A549 (cell line): ENCODE results near the gene FAM120C. TPM values are rescaled to one million over a fixed set of nuclear protein-coding genes. Genes with fewer than 3 reads are reported as not detected.

ENCODE experiments used
- ATAC-seq, 2 experiments: fragments of 200-7000 bp in 1 of 2; fragments of >200 bp in 1 of 2; cut with Nextera tagmentation in 1 of 2; cut with Tn5 transposase in 1 of 2; 3 replicates each; pipeline versions ENCODE4 v1.8.0 to v1.9.1; 2018 to 2020; ENCODE audit warnings: mild to moderate bottlenecking in 1 of 2, moderate library complexity in 1 of 2
- CTCF ChIA-PET: fragments of 300-600 bp; sonication (Branson Sonifier 250); formaldehyde crosslinking; extraction: SDS; loops from one replicate; lab custom pipeline; 2021; ENCODE audit warnings: antibody characterized with exemption, inconsistent platforms; lab: Yijun Ruan, JAX
- POLR2A ChIA-PET: fragments of 350-600 bp; formaldehyde crosslinking; extraction: SDS; loops from one replicate; lab custom pipeline; 2021; ENCODE audit warnings: antibody characterized with exemption, inconsistent platforms; lab: Yijun Ruan, JAX
- DNase-seq, 2 experiments: peaks; one replicate each; pipeline versions ENCODE4 v3.0.0 to v3.0.0-alpha.2; 2011 to 2016; ENCODE audit warnings: low read depth in 1 of 2, low spot score in 1 of 2
- FAIRE-seq: peaks from 2 replicates; lab custom pipeline; 2011; peaks lifted over from hg19 to GRCh38; lab: Jason Lieb, UNC
- H3K27ac ChIP-seq, 2 experiments: fragments of >200 bp; sonication (Bioruptor Twin); formaldehyde crosslinking; 3 replicates each; pipeline ENCODE4 v1.5.1; 2016 to 2017
- H3K4me1 ChIP-seq: fragments of >200 bp; sonication (Bioruptor Twin); formaldehyde crosslinking; 3 replicates; pipeline ENCODE4 v1.6.1; 2016
- H3K4me2 ChIP-seq: fragments of >200 bp; sonication (Bioruptor Twin); formaldehyde crosslinking; 3 replicates; pipeline ENCODE4 v1.6.1; 2016
- H3K4me3 ChIP-seq: fragments of >200 bp; sonication (Bioruptor Twin); formaldehyde crosslinking; 3 replicates; pipeline ENCODE4 v1.5.1; 2016
- H3K9me3 ChIP-seq: fragments of >200 bp; sonication (Bioruptor Twin); formaldehyde crosslinking; 3 replicates; pipeline ENCODE4 v1.6.1; 2016
- ATOH8 ChIP-seq: fragments of 250-450 bp; sonication (Bioruptor Pico); IDR thresholded peaks from 2 replicates; pipeline ENCODE4 v1.5.0; 2020; ENCODE audit warnings: low read depth, mild to moderate bottlenecking, moderate library complexity
- BHLHE40 ChIP-seq: IDR thresholded peaks from 2 replicates; pipeline ENCODE4 v1.6.1; 2012; ENCODE audit warnings: low read depth, low read length, inconsistent platforms
- CTCF ChIP-seq: fragments of >200 bp; sonication (Bioruptor Twin); formaldehyde crosslinking; IDR thresholded peaks from 3 replicates; pipeline ENCODE4 v1.5.1; 2016
- FOXS1 ChIP-seq: fragments of 250-450 bp; sonication (Bioruptor Pico); IDR thresholded peaks from 2 replicates; pipeline ENCODE4 v1.5.0; 2020; ENCODE audit warnings: mild to moderate bottlenecking, moderate library complexity
- HES2 ChIP-seq: fragments of >200 bp; sonication (Bioruptor Twin); formaldehyde crosslinking; IDR thresholded peaks from 2 replicates; pipeline ENCODE4 v1.6.1; 2016
- JUN ChIP-seq, 2 experiments: fragments of >200 bp; sonication (Bioruptor Twin); formaldehyde crosslinking; IDR thresholded peaks; 2 replicates in 1 of 2; 3 replicates in 1 of 2; pipeline ENCODE4 v1.6.1; 2016 to 2017
- KDM1A ChIP-seq: fragments of 200-600 bp; sonication (generic); IDR thresholded peaks from 2 replicates; pipeline ENCODE4 v1.6.1; 2016; ENCODE audit warnings: low read depth, mild to moderate bottlenecking
- MAX ChIP-seq: IDR thresholded peaks from 2 replicates; pipeline ENCODE4 v1.6.1; 2012
- NPAS2 ChIP-seq: fragments of 250-450 bp; sonication (Bioruptor Pico); IDR thresholded peaks from 2 replicates; pipeline ENCODE4 v1.8.0; 2022; ENCODE audit warnings: mild to moderate bottlenecking, moderate library complexity, borderline replicate concordance
- PHF8 ChIP-seq: fragments of 200-600 bp; sonication (generic); IDR thresholded peaks from 2 replicates; pipeline ENCODE4 v1.6.1; 2016; ENCODE audit warnings: low read depth, mild to moderate bottlenecking, antibody characterized with exemption, moderate library complexity, borderline replicate concordance
- POLR2A ChIP-seq: IDR thresholded peaks from 2 replicates; pipeline ENCODE4 v1.6.1; 2012; ENCODE audit warnings: mild to moderate bottlenecking, low read length
- POLR2AphosphoS2 ChIP-seq: conservative IDR thresholded peaks from 2 replicates; pipeline ENCODE4 v1.6.1; 2012; ENCODE audit warnings: low read length, improper control_type of control experiment, inconsistent platforms
- SMC3 ChIP-seq: fragments of >200 bp; sonication (Bioruptor Twin); formaldehyde crosslinking; IDR thresholded peaks from 3 replicates; pipeline ENCODE4 v1.6.1; 2018; ENCODE audit warnings: inconsistent platforms
- USF2 ChIP-seq: fragments of 450-650 bp; IDR thresholded peaks from 2 replicates; pipeline ENCODE4 v1.6.1; 2014; ENCODE audit warnings: antibody characterized with exemption
- ZNF302 ChIP-seq: fragments of 250-450 bp; sonication (Bioruptor Pico); IDR thresholded peaks from 2 replicates; pipeline ENCODE4 v1.9.0; 2021; ENCODE audit warnings: inconsistent platforms, mild to moderate bottlenecking, moderate library complexity
- ZSCAN20 ChIP-seq: fragments of 250-450 bp; sonication (Bioruptor Pico); IDR thresholded peaks from 2 replicates; pipeline ENCODE4 v1.8.0; 2022; ENCODE audit warnings: mild to moderate bottlenecking, moderate library complexity
- WGBS: methylation state at CpG from one replicate; pipeline ENCODE4 v1.1.6; 2017; ENCODE audit errors: missing lambda C conversion rate; 5-methylcytosine and 5-hydroxymethylcytosine counted together
- polyA plus RNA-seq, 4 experiments: library from polyadenylated mRNA; depleted of rRNA in 3 of 4; stranded (reverse); fragments of >200 nt; fragmentation: RNase III in 1 of 4; extraction: RNeasy Plus Mini Kit Qiagen cat#74134 plus additional on column Dnase treatment in 1 of 4; gene quantifications; 2 replicates in 3 of 4; 3 replicates in 1 of 4; pipeline ENCODE4 v1.2.3, GENCODE V29; 2011 to 2017
- TF ChIP-seq, protein P1 (sequence below): fragments of >200 bp; sonication (Bioruptor Twin); formaldehyde crosslinking; IDR thresholded peaks from 3 replicates; pipeline ENCODE4 v1.6.1; 2016
- TF ChIP-seq, protein P2 (sequence below): IDR thresholded peaks from 2 replicates; pipeline ENCODE4 v1.6.1; 2012

The FAM120C gene
- polyA plus RNA-seq, 2 of the 4 experiments (the other 2 are of a cell fraction), result 6.0 to 7.7 TPM

DNA sequence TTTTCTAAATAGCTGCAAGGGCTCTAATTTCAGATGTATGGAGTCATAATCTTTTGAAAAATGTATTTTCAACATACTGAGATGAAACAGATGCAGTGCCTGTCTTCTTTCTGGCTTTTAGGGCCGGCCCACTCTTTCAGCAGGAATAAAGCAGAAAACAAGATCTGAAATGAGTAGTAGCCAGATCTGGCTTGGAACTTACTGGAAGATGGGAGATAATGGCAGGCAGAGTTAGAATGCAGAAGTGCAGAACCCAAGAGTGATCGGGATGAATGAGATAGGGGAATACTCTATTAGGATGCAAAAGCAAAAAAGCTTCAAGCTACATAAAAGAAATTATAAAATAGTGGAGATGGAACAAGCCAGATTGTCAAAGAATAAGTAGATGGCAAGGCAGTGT, 1.4 kb upstream of the FAM120C start (continued):
- TF ChIP-seq NPAS2 (CRISPR knock-in tag), result no peak
- no peak for TF ChIP-seq BHLHE40
- TF ChIP-seq, protein P1, sequence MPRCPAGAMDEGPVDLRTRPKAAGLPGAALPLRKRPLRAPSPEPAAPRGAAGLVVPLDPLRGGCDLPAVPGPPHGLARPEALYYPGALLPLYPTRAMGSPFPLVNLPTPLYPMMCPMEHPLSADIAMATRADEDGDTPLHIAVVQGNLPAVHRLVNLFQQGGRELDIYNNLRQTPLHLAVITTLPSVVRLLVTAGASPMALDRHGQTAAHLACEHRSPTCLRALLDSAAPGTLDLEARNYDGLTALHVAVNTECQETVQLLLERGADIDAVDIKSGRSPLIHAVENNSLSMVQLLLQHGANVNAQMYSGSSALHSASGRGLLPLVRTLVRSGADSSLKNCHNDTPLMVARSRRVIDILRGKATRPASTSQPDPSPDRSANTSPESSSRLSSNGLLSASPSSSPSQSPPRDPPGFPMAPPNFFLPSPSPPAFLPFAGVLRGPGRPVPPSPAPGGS, result no peak

- POLR2A ChIA-PET, result interaction anchor here (0.6 to 1.9 kb wide), 9 partner anchors 12 to 496 kb away, joined by 3 to 8 read pairs (median 4); partner anchors contain the start of genes HUWE1, PHF8 and TSR2
- Histone ChIP-seq H3K4me1 (peaks cover 45% of the 10 kb centered on the region), H3K4me3 (peak overlapping the region; percentile 91), H3K9me3 (no peaks in the 10 kb centered on the region), H3K4me2 (peak overlapping the region; percentile 94), H3K27ac (peak overlapping the region; percentile 98 to 99)
- CTCF ChIA-PET, result no interaction called here
- ATAC-seq (peak; percentile 81 to 84), DNase-seq (peak; percentile 58 to 66), FAIRE-seq (no peak)
- under 1% methylated on average over 10 of the region's 36 CpGs for WGBS
- TF ChIP-seq POLR2AphosphoS2 (no peak), ZNF302 (CRISPR knock-in tag) (no peak), KDM1A (no peak), PHF8 (0 out of 2 replicates have a peak, but pooled peaks have one; percentile 23), ZSCAN20 (CRISPR knock-in tag) (no peak), CTCF (no peak), SMC3 (no peak), JUN (IDR thresholded peaks at IDR 0.05) (peak in 1 of 2 experiments; percentile 66; a peak in 3 of 5 replicates), POLR2A (peak; percentile 82), FOXS1 (CRISPR knock-in tag) (no peak), ATOH8 (CRISPR knock-in tag) (no peak), USF2 (peak; percentile 49), HES2 (no peak), MAX (peak; percentile 92)
- TF ChIP-seq, protein P1, result 0 out of 3 replicates have a peak, but pooled peaks have one; percentile 10
- TF ChIP-seq, protein P2, sequence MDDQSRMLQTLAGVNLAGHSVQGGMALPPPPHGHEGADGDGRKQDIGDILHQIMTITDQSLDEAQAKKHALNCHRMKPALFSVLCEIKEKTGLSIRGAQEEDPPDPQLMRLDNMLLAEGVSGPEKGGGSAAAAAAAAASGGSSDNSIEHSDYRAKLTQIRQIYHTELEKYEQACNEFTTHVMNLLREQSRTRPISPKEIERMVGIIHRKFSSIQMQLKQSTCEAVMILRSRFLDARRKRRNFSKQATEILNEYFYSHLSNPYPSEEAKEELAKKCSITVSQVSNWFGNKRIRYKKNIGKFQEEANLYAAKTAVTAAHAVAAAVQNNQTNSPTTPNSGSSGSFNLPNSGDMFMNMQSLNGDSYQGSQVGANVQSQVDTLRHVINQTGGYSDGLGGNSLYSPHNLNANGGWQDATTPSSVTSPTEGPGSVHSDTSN, result 0 out of 2 replicates have a peak, but pooled peaks have one; percentile 37
- TF ChIP-seq, all 56 proteins: peak for 7
Measured at GRCh38 chrX:54182194-54182863, 725 bp downstream of the FAM120C start.
